Lung (tissue), 12 donors: ENCODE data around the gene PARM1. TPM values are rescaled to one million over a fixed set of nuclear protein-coding genes. Genes with fewer than 3 reads are reported as not detected.

Experiments used
- ATAC-seq: fragments of 200-7000 bp; cut with Tn5 transposase; one replicate; pipeline ENCODE4 v1.9.1; 2020; ENCODE audit warnings: moderate number of reproducible peaks; ENCODE audit not compliant: insufficient read depth, low FRiP score
- DNase-seq, 3 donors: peaks; one replicate each; pipeline ENCODE4 v3.0.0-alpha.2; 2013 to 2017
- H3K27ac ChIP-seq, 2 donors: one replicate each; pipeline ENCODE4 v1.5.1; 2013; ENCODE audit warnings: mild to moderate bottlenecking in 2 of 2, moderate library complexity in 2 of 2, control low read depth in 1 of 2, inconsistent platforms in 1 of 2, low read depth in 1 of 2, low read length in 1 of 2
- H3K27me3 ChIP-seq, 3 donors: one replicate each; pipeline ENCODE4 v1.5.1; 2013; ENCODE audit warnings: low read length in 2 of 3; ENCODE audit not compliant: control insufficient read depth in 3 of 3, insufficient read depth in 3 of 3
- H3K36me3 ChIP-seq, 4 donors: one replicate each; pipeline ENCODE4 v1.5.1; 2013; ENCODE audit warnings: low read length in 4 of 4, mild to moderate bottlenecking in 1 of 4, moderate library complexity in 1 of 4; ENCODE audit not compliant: control insufficient read depth in 4 of 4, insufficient read depth in 4 of 4
- H3K4me1 ChIP-seq, 5 donors: one replicate each; pipeline ENCODE4 v1.5.1; 2013; ENCODE audit warnings: low read length in 5 of 5, mild to moderate bottlenecking in 2 of 5, moderate library complexity in 1 of 5; ENCODE audit not compliant: control insufficient read depth in 5 of 5, insufficient read depth in 5 of 5
- H3K4me3 ChIP-seq: one replicate; pipeline ENCODE4 v1.5.1; 2013; ENCODE audit warnings: mild to moderate bottlenecking, control low read depth, moderate library complexity
- H3K9ac ChIP-seq, 2 donors: one replicate each; pipeline ENCODE4 v1.5.1; 2013; ENCODE audit warnings: low read length in 2 of 2, control low read depth in 1 of 2; ENCODE audit not compliant: insufficient read depth in 1 of 2
- H3K9me3 ChIP-seq, 4 donors: one replicate each; pipeline ENCODE4 v1.5.1; 2013; ENCODE audit warnings: low read length in 3 of 4, mild to moderate bottlenecking in 1 of 4, moderate library complexity in 1 of 4; ENCODE audit not compliant: control insufficient read depth in 4 of 4, insufficient read depth in 3 of 4
- CTCF ChIP-seq: IDR thresholded peaks from 2 replicates; pipeline ENCODE4 v1.5.1; 2012; ENCODE audit warnings: mild to moderate bottlenecking; ENCODE audit errors: control extremely low read depth, extremely low read depth
- WGBS, 2 donors: extraction: QIAGEN DNeasy Blood & Tissue Kit; methylation state at CpG; one replicate each; pipeline ENCODE4 v1.1.7; 2013; 5-methylcytosine and 5-hydroxymethylcytosine counted together
- polyA plus RNA-seq, 2 donors: library from polyadenylated mRNA; stranded (reverse); fragments of 200-250 nt; gene quantifications; one replicate each; pipeline ENCODE4 v1.2.1, GENCODE V29; 2013
- total RNA-seq, 2 donors: library from RNA; depleted of rRNA in 1 of 2; stranded (reverse); fragments of >200 nt in 1 of 2; gene quantifications; one replicate each; pipeline ENCODE4 v1.2.1, GENCODE V29; 2014 to 2021
- donor health status: control.
- donor health status: control.
- donor health status: Bipolar disorder and iron deficiency.
- donor health status: healthy.
- donor health status: DM: yes; HTN: yes; CAD: no.

Gene PARM1
- total and polyA plus RNA-seq, 4 donors: 25.4 to 101 (median 40.5) TPM

- Histone ChIP-seq H3K9ac (no peak overlapping the region), H3K4me1 (peaks cover 0 to 11% (median 0%) of the 10 kb centered on the region in 5 donors), H3K27ac (peak overlapping the region in 1 of 2 donors; percentile 75), H3K27me3 (no peaks in the 10 kb centered on the region), H3K36me3 (peaks cover 0 to 10% (median 0%) of the 10 kb centered on the region in 4 donors), H3K9me3 (peaks cover 0 to 2% (median 0%) of the 10 kb centered on the region in 4 donors), H3K4me3 (no peak overlapping the region)
- no peak for TF ChIP-seq CTCF
- DNase-seq: no peak
- no peak for ATAC-seq
- WGBS, 2 donors: 42 to 53% methylated on average over 6 of the region's 6 CpGs
These were observed 83.6 kb downstream of the PARM1 start for GRCh38 chr4:75016472-75016871.

- Histone ChIP-seq H3K4me3 (no peak overlapping the region), H3K27me3 (no peaks in the 10 kb centered on the region), H3K27ac (no peak overlapping the region), H3K9me3 (no peaks in the 10 kb centered on the region), H3K9ac (no peak overlapping the region), H3K4me1 (peaks cover 0 to 11% (median 0%) of the 10 kb centered on the region in 5 donors), H3K36me3 (peaks cover 0 to 3% (median 0%) of the 10 kb centered on the region in 4 donors)
- 82 to 87% methylated on average over 3 of the region's 3 CpGs for WGBS, 2 donors
- DNase-seq: no peak
- ATAC-seq: no peak
- no peak for TF ChIP-seq CTCF
These were observed 86.0 kb downstream of the PARM1 start for GRCh38 chr4:75018811-75019479.

- 71 to 76% methylated on average over 5 of the region's 5 CpGs for WGBS, 2 donors
- Histone ChIP-seq H3K27ac (no peak overlapping the region), H3K9me3 (peaks cover 0 to 2% (median 0%) of the 10 kb centered on the region in 4 donors), H3K9ac (no peak overlapping the region), H3K4me1 (no peaks in the 10 kb centered on the region), H3K4me3 (no peak overlapping the region), H3K36me3 (no peaks in the 10 kb centered on the region), H3K27me3 (no peaks in the 10 kb centered on the region)
- ATAC-seq (no peak), DNase-seq (no peak)
- TF ChIP-seq CTCF: no peak
These were observed 92.5 kb downstream of the PARM1 start for GRCh38 chr4:75025431-75025830.
